ENCODE results near the gene PREPL.

The PREPL gene

GRCh38 chr2:44295633-44296359 is 65.5 kb downstream of the PREPL start:
- no peak for DNase-seq (ENCODE audit: low read depth)

- DNase-seq (ENCODE audit: low read depth), result no peak
Measured at GRCh38 chr2:44295113-44295512, 66.2 kb downstream of the PREPL start.

GRCh38 chr2:44291281-44292248 is 69.7 kb downstream of the PREPL start:
- DNase-seq (ENCODE audit: low read depth), result peak; percentile 42

GRCh38 chr2:44290261-44290660 is 71.0 kb downstream of the PREPL start:
- DNase-seq (ENCODE audit: low read depth), result peak; percentile 11

GRCh38 chr2:44286884-44287638 is 74.2 kb downstream of the PREPL start:
- DNase-seq (ENCODE audit: low read depth), result no peak

GRCh38 chr2:44286119-44286883 is 75.0 kb downstream of the PREPL start:
- no peak for DNase-seq (ENCODE audit: low read depth)

GRCh38 chr2:44285174-44285573 is 76.1 kb downstream of the PREPL start:
- DNase-seq (ENCODE audit: low read depth), result no peak

- no peak for DNase-seq (ENCODE audit: low read depth)
Measured at GRCh38 chr2:44283116-44283666, 78.1 kb downstream of the PREPL start.

GRCh38 chr2:44280869-44281268 is 80.4 kb downstream of the PREPL start:
- DNase-seq (ENCODE audit: low read depth), result no peak

GRCh38 chr2:44277541-44277940 is 83.8 kb downstream of the PREPL start:
- DNase-seq (ENCODE audit: low read depth), result no peak

- peak; percentile 39 for DNase-seq (ENCODE audit: low read depth)
Measured at GRCh38 chr2:44275927-44276303, 85.4 kb downstream of the PREPL start.

- no peak for DNase-seq (ENCODE audit: low read depth)
Measured at GRCh38 chr2:44273596-44273995, 87.7 kb downstream of the PREPL start.

- DNase-seq (ENCODE audit: low read depth), result no peak
Measured at GRCh38 chr2:44273076-44273475, 88.2 kb downstream of the PREPL start.

GRCh38 chr2:44271296-44271695 is 90.0 kb downstream of the PREPL start:
- no peak for DNase-seq (ENCODE audit: low read depth)

GRCh38 chr2:44269831-44270230 is 91.5 kb downstream of the PREPL start:
- no peak for DNase-seq (ENCODE audit: low read depth)

- DNase-seq (ENCODE audit: low read depth), result peak; percentile 57
Measured at GRCh38 chr2:44267796-44268648, 93.3 kb downstream of the PREPL start.
